HTR-8/SVneo (cell line): ENCODE data around the gene TSPEAR.

Experiments used
- DNase-seq: peaks from one replicate; pipeline ENCODE4 v3.0.0; 2011; ENCODE audit warnings: low spot score, mixed read lengths; ENCODE audit not compliant: insufficient read length
- FAIRE-seq: peaks from 2 replicates; lab custom pipeline; 2011; peaks lifted over from hg19 to GRCh38; lab: Jason Lieb, UNC

The TSPEAR gene

GRCh38 chr21:44724196-44724595 lies 12.8 kb upstream of the TSPEAR start:
- DNase-seq = no peak
- no peak for FAIRE-seq

GRCh38 chr21:44723177-44724131 lies 12.1 kb upstream of the TSPEAR start:
- FAIRE-seq (no peak), DNase-seq (no peak)

GRCh38 chr21:44722731-44723130 lies 11.4 kb upstream of the TSPEAR start:
- no peak for FAIRE-seq

GRCh38 chr21:44720170-44720569 lies 8.8 kb upstream of the TSPEAR start:
- DNase-seq (no peak), FAIRE-seq (no peak)

More at GRCh38 chr21:44722731-44723130, 11.4 kb upstream of the TSPEAR start:
- no peak for DNase-seq

GRCh38 chr21:44718571-44718970 lies 7.2 kb upstream of the TSPEAR start:
- no peak for FAIRE-seq
- no peak for DNase-seq

GRCh38 chr21:44718093-44718492 lies 6.7 kb upstream of the TSPEAR start:
- no peak for DNase-seq
- FAIRE-seq = no peak

- DNase-seq (no peak), FAIRE-seq (no peak)
Measured at GRCh38 chr21:44716984-44717383, 5.6 kb upstream of the TSPEAR start.

- DNase-seq (no peak), FAIRE-seq (no peak)
Measured at GRCh38 chr21:44714905-44715304, 3.5 kb upstream of the TSPEAR start.

- FAIRE-seq (no peak), DNase-seq (no peak)
Measured at GRCh38 chr21:44713846-44714245, 2.5 kb upstream of the TSPEAR start.

GRCh38 chr21:44713130-44713529 lies 1.8 kb upstream of the TSPEAR start:
- FAIRE-seq = no peak

GRCh38 chr21:44712203-44713028 lies 1.0 kb upstream of the TSPEAR start:
- no peak for DNase-seq
- no peak for FAIRE-seq

More at GRCh38 chr21:44713130-44713529, 1.8 kb upstream of the TSPEAR start:
- DNase-seq = no peak

GRCh38 chr21:44710756-44711326 lies 531 bp downstream of the TSPEAR start:
- no peak for FAIRE-seq
- no peak for DNase-seq

GRCh38 chr21:44710294-44710665 lies 1.1 kb downstream of the TSPEAR start:
- DNase-seq (no peak), FAIRE-seq (no peak)

GRCh38 chr21:44709426-44710293 lies 1.7 kb downstream of the TSPEAR start:
- FAIRE-seq = no peak
- no peak for DNase-seq

- FAIRE-seq (no peak), DNase-seq (no peak)
Measured at GRCh38 chr21:44708866-44709425, 2.4 kb downstream of the TSPEAR start.

- no peak for FAIRE-seq
- no peak for DNase-seq
Measured at GRCh38 chr21:44708213-44708865, 3.0 kb downstream of the TSPEAR start.

- FAIRE-seq (no peak), DNase-seq (no peak)
Measured at GRCh38 chr21:44706706-44707581, 4.4 kb downstream of the TSPEAR start.
